ENCODE results near the gene TRIM45. TPM values are rescaled to one million over a fixed set of nuclear protein-coding genes. Genes with fewer than 3 reads are reported as not detected.

The TRIM45 gene
- total RNA-seq, 1 donor from 2014 or later, result 7.0 TPM

DNA sequence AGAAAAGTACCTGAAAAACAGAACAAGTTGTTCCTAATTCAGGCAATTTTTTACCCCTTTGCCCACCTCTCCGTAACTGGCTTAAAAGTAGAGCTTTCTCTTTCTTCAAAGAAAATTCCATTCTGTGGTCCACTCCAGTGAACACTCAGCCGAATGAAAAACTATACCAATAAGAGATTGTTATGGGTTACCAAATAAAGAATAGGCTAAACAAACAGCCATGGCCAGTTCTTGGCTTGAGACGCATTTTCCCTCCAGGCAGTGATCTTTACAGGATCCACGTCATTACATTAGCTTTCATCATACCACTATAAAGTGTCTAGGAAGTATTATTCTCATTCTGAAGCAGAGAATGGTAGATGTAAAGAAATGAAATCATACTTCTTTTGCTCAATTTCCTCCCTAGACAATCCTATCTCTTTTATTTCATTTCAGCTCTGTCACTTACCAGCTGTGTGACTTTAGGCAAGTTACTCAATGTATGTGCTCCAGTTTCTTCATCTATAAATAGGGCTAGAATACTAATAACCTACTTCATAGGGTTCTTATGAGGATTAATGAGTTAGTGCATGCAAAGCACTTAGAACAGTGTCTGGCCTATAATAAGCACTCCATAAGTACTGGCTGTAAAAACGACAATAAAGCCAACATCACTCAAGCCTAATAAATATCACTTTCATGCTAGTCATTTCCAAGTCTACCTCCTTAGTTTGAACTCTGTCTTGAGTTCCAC is 26.5 kb upstream of the TRIM45 start:
- Mint-ChIP-seq H3K27ac (ENCODE audit: unreplicated experiment) (no peak overlapping the region), H3K9me3 (ENCODE audit: unreplicated experiment) (no peaks in the 10 kb centered on the region), H3K4me1 (ENCODE audit: unreplicated experiment) (peaks cover 7% of the 10 kb centered on the region), H3K27me3 (ENCODE audit: unreplicated experiment) (peaks cover 6% of the 10 kb centered on the region), H3K36me3 (ENCODE audit: low read depth, unreplicated experiment) (no peaks in the 10 kb centered on the region), H3K4me3 (ENCODE audit: unreplicated experiment) (no peak overlapping the region)
- DNase-seq (ENCODE audit: low spot score), result no peak
- TF ChIP-seq, protein P1, sequence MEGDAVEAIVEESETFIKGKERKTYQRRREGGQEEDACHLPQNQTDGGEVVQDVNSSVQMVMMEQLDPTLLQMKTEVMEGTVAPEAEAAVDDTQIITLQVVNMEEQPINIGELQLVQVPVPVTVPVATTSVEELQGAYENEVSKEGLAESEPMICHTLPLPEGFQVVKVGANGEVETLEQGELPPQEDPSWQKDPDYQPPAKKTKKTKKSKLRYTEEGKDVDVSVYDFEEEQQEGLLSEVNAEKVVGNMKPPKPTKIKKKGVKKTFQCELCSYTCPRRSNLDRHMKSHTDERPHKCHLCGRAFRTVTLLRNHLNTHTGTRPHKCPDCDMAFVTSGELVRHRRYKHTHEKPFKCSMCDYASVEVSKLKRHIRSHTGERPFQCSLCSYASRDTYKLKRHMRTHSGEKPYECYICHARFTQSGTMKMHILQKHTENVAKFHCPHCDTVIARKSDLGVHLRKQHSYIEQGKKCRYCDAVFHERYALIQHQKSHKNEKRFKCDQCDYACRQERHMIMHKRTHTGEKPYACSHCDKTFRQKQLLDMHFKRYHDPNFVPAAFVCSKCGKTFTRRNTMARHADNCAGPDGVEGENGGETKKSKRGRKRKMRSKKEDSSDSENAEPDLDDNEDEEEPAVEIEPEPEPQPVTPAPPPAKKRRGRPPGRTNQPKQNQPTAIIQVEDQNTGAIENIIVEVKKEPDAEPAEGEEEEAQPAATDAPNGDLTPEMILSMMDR (IDR thresholded peaks at IDR 0.05; ENCODE audit: unreplicated experiment), result no peak

DNA sequence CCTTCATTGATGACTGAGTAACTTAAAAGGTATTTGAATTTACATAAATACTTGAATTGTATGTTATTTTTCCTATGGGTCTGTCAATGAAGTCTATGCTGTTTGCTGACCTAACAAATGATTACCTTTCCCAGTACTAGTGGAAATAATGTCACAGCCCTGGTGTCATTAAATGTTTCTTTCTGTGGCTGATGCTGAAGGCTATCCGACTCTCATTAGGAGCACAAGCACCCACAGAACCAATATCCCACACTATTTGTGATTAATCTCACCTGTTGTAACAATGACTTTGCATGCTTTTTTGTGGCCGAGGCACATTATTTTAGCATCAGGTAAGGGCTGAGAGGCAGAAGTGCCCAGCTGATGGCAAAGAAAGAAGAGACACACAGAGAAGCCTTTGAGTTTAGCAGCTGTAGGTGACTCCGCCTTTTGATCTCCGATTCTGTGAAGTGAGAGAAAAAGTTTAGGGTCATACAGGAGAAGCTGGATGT is 25.8 kb upstream of the TRIM45 start:
- H3K4me3 Mint-ChIP-seq (ENCODE audit: unreplicated experiment), result no peak overlapping the region
- H3K36me3 Mint-ChIP-seq (ENCODE audit: low read depth, unreplicated experiment), result no peaks in the 10 kb centered on the region
- H3K4me1 Mint-ChIP-seq (ENCODE audit: unreplicated experiment), result peaks cover 7% of the 10 kb centered on the region
- H3K27ac Mint-ChIP-seq (ENCODE audit: unreplicated experiment), result no peak overlapping the region
- H3K27me3 Mint-ChIP-seq (ENCODE audit: unreplicated experiment), result peaks cover 6% of the 10 kb centered on the region
- DNase-seq (ENCODE audit: low spot score), result no peak
- no peaks in the 10 kb centered on the region for H3K9me3 Mint-ChIP-seq (ENCODE audit: unreplicated experiment)
- TF ChIP-seq, protein P1 (IDR thresholded peaks at IDR 0.05; ENCODE audit: unreplicated experiment), result no peak

DNA sequence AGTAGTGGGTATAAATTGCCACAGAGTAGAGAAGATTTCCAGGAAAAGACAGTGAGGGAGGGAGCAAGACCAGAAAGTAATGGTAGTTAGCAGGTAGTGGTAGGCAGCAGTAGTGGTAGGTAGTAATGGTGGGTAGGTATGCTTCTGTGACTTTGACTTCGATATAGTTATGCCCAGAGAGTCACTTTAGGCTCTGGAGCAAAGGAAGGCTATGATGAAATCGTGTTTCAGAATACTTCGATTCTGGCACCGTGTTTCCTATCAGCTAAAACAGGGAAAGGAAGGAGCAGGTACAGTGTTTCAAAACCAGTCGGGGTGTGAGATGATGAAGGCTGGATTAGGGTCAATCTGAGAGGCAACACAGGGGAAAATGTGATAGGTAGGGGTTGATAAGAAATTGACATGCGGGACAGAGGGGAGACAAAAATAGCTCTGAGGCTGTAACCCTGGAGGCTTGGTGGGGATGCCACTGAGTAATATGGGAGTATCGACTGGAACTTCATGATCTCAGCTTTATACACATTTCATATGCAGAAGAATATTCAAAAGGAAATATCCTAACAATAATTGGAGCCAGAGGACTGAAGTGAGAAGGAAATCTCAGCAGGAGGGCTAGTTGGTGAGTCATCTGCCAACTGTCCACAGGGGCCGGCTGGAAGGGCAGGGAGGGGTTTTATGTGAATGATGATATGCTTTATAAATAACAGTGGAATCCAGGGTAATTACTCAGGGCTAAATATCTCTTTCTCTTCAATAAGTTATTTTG is 25.2 kb upstream of the TRIM45 start:
- Mint-ChIP-seq H3K27ac (ENCODE audit: unreplicated experiment) (no peak overlapping the region), H3K27me3 (ENCODE audit: unreplicated experiment) (peaks cover 5% of the 10 kb centered on the region), H3K4me3 (ENCODE audit: unreplicated experiment) (no peak overlapping the region), H3K4me1 (ENCODE audit: unreplicated experiment) (peaks cover 7% of the 10 kb centered on the region), H3K9me3 (ENCODE audit: unreplicated experiment) (no peaks in the 10 kb centered on the region), H3K36me3 (ENCODE audit: low read depth, unreplicated experiment) (no peaks in the 10 kb centered on the region)
- TF ChIP-seq, protein P1 (IDR thresholded peaks at IDR 0.05; ENCODE audit: unreplicated experiment), result no peak
- DNase-seq (ENCODE audit: low spot score), result no peak

DNA sequence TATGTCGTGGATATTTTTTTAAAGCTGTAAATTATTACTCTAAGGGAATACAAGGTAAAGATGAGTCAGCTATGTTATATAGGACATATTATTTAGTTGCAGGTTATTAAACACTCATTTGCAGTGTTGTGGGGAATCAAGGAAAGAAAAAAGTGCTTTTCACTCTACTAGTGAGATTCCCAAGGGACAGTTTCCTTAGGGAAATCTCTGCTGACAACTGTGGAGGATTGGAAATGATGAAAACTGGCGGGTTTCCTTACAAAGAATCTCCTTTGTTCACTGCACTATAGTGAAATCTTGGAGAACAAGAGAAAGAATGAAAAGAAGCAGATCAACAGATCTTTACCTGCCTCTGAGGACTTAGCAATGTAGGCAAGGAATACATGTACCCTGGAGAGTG is 24.5 kb upstream of the TRIM45 start:
- Mint-ChIP-seq H3K4me3 (ENCODE audit: unreplicated experiment) (no peak overlapping the region), H3K36me3 (ENCODE audit: low read depth, unreplicated experiment) (no peaks in the 10 kb centered on the region), H3K27ac (ENCODE audit: unreplicated experiment) (no peak overlapping the region), H3K27me3 (ENCODE audit: unreplicated experiment) (peaks cover 2% of the 10 kb centered on the region), H3K9me3 (ENCODE audit: unreplicated experiment) (no peaks in the 10 kb centered on the region), H3K4me1 (ENCODE audit: unreplicated experiment) (peaks cover 7% of the 10 kb centered on the region)
- no peak for DNase-seq (ENCODE audit: low spot score)
- TF ChIP-seq, protein P1 (IDR thresholded peaks at IDR 0.05; ENCODE audit: unreplicated experiment), result no peak

DNA sequence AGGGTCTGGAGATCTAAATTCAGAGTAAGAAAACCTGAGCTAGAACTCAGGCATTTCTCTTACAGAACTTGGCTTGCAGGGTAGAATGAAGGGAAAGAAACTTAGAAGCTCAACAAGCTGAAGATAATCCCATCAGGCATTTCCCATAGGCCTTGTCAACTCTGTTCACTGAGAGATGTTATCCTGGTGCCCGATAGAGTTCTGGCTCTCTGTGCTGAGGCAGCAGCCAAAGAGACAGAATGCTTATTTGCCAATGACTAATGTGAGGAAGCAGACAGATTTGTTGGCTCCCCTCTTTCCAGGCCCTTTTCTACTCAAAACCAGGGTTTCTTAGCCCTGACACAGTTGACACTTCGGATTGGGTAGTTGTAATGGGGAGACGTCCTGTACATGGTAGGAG is 22.3 kb upstream of the TRIM45 start:
- Mint-ChIP-seq H3K27ac (ENCODE audit: unreplicated experiment) (no peak overlapping the region), H3K4me1 (ENCODE audit: unreplicated experiment) (no peaks in the 10 kb centered on the region), H3K27me3 (ENCODE audit: unreplicated experiment) (no peaks in the 10 kb centered on the region), H3K4me3 (ENCODE audit: unreplicated experiment) (no peak overlapping the region), H3K9me3 (ENCODE audit: unreplicated experiment) (no peaks in the 10 kb centered on the region), H3K36me3 (ENCODE audit: low read depth, unreplicated experiment) (no peaks in the 10 kb centered on the region)
- no peak for DNase-seq (ENCODE audit: low spot score)
- TF ChIP-seq, protein P1 (IDR thresholded peaks at IDR 0.05; ENCODE audit: unreplicated experiment), result no peak

All from endothelial cell (in vitro differentiated cells).